Measurements from ENCODE around the gene DDT.
"Not testable (repeated sequence)": the region's sequence is repeated elsewhere in the genome, so short reads cannot be mapped to it uniquely, and the experiment has no call there.

DDT gene

DNA sequence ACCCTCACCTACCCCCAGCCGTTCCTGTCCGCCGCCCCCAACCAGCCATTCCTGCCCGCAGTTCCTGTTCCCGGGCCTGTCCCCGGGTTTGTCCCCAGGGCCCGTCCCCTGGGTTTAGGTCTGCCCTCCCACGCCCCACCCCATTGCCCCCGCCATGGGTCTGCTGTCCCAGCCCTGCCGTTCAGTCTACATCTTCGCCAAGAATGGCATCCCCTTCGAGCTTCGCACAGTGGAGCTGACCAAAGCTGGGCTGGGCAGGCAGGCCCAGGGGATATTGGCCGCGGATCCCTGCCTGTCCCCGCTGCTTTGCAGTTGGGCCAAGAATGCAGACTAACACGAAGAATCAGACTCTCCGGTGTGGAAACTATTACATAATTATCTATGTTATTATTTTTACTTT is 24.5 kb downstream of the DDT start:
- DNase-seq, result not testable (repeated sequence)

DNA sequence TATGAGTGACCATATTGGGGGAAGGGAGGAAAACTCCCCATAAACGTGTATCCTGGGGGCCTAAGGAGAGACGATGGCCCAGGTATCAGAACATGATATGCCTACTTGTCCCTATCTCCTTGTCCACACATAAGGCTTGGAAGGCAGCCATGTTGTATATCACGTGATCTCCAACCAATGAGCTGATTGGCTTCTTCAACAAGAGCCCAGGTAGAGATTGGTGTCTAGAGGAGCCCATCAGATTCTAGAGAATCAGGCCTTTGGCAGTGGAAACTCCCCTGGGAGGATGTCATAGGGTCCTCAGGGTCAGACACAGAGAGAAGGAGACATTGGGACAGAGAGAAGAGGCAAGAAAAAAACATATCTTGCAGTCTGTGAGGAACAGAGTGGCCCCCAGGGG is 26.9 kb downstream of the DDT start:
- DNase-seq, result not testable (repeated sequence)

DNA sequence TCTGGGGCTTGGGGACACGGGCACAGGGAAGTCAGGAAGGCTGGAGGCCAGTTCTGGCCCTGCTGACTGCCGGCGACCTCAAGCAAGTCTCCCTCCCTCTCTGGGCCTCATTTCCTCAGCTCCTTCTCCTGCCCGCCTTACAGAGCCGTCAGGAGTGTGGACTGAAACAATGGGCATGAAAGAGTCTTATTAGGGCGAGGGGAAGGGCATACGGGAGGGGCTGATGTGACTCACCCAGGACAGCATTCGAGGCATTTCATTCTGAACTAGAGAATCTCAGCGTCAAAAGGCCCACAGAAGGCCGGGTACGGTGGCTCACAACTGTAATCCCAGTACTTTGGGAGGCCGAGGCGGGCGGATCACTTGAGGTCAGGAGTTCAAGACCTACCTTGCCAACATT is 34.1 kb downstream of the DDT start:
- DNase-seq, result not testable (repeated sequence)

DNA sequence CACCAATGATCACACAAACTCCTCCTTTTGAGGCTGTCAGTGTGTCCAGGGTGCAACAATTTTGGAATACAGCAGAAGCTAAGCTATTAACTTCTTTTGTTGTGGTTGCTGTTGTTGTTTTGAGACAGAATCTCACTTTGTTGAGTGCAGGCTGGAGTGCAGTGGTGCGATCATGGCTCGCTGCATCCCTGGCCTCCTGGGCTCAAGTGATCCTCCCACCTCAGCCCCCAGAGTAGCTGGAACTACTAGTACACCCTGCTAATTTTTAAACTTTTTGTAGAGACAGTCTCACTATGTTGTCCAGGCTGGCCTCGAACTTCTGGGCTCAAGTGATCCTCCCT is 35.3 kb downstream of the DDT start:
- DNase-seq, result no peak

DNA sequence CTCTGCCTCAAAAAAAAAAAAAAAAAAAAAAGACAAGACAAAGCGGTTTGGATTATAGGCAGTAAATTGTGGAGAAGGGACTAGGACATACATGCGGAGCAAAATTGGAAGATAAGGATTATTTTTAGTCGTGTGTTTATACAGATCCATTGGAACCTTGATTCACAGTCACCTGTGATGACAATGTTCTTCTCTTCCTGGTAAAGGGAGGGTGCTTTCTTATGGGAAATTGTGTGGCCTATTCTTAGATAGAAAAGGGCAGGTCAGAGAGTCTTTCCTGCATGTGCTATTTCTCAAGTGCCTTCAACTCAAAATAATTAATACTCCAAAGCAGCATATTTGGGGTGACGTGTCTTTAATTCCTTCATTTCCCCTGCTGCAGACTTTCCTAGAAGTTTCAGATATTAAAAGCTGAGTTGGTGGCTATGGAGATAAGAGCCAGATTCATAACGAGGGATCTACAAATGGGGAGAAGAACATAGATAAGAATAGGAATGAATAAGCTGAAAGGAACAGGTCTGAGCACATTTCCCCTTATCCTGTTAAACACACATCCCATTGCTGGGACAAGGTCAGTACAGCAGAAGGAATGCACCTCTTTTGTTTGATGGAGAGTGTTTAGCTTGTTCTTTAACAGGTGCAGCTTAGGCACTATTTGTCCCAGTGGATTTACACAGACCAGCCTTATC is 35.8 kb downstream of the DDT start:
- no peak for DNase-seq

DNA sequence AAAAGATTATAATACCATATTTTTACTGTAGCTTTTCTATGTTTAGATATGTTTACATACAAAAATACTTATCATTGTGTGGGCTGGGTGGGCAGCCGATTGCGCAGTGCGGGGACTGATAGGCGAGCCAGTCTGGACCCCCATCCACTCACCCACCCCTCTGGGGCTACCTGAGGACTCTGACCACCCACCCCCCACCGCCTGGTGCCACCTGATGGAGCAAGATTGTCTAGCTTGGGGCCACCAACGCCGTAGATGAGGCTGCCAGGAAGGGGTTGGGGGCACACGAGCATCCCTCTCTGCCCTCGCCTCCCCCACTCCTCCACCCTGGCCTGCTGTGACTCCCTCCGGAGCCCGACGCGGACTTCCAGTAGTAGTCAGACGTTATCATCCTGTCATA is 47.7 kb downstream of the DDT start:
- no peak for DNase-seq

DNA sequence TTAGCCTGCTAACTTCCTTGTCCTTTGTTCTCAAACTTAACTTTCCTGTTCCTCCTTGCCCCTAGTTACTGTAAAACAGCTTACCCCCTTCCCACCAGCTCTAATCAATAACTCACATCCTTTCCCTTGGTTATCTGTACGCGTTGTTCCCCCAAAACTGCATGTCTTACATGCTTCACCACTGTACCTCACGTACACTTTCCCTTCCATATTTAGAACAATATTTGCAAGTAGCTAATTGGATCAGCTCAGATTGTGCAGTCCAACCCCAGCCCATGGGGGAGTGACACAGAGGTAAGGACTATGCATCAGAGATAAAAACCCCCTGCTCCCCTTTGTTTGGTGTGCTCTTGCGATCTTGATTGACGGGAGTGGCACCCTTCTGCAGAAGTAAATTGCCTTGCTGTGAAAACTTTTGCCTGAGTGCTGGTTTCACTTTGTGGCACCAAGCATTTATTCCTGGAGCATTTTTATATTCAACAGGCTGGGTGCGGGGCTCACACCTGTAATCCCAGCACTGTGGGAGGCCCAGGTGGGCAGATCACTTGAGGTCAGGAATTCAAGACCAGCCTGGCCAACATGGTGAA is 49.1 kb downstream of the DDT start:
- no peak for DNase-seq

DNA sequence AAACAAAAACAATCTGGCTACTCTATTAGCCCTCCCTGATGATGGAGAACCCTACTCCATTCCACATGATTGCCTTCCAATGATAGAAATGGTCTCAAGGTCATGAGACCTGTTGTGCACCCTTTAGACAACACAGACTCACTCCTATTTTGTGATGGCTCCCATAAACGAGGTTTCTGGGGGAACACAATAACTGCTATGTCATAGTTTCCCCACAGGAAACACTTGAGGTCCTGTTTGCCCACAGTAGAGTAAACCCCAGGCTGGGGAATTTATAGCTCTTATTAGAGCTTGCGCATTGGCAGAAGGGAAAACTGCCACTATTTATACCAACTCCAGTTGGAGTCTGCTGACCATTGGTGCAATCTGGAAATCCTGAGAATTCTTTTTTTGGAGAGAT is 51.3 kb downstream of the DDT start:
- no peak for DNase-seq

DNA sequence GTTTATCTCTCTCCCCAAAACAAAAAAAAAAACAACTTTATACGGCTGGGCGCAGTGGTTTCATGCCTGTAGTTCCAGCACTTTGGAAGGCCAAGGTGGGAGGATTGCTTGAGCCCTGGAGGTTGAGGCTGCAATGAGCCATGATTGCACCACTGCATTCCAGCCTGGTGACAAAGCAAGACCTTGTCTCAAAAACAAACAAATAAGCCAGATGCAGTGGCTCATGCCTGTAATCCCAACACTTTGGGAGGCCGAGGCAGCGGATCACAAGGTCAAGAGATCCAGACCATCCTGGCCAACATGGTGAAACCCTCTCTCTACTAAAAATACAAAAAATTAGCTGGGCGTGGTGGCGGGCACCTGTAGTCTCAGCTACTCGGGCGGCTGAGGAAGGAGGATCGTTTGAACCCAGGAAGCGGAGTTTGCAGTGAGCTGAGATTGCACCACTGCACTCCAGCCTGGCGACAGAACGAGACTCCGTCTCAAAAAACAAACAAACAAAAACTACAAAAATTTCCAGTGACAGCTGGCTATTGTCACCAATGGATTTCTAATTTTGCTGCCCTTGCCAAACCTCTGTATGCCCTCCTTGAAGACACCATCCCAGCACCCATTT is 52.5 kb downstream of the DDT start:
- DNase-seq, result not testable (repeated sequence)
